GM06990 (cell line): ENCODE results near the gene OSBP2.

Experiments
- DNase-seq: peaks from one replicate; pipeline ENCODE4 v3.0.0-alpha.2; 2011; ENCODE audit not compliant: insufficient read length; ENCODE audit errors: extremely low read depth
- H3K27me3 ChIP-seq: replicated peaks from 2 replicates; pipeline ENCODE4 v1.6.0; 2011; ENCODE audit warnings: low read length; ENCODE audit not compliant: control insufficient read depth, insufficient read depth
- H3K36me3 ChIP-seq: 2 replicates; pipeline ENCODE4 v1.5.1; 2011; ENCODE audit warnings: low read length; ENCODE audit not compliant: control insufficient read depth, insufficient read depth
- H3K4me3 ChIP-seq: replicated peaks from 2 replicates; pipeline ENCODE4 v1.5.1; 2011; ENCODE audit warnings: low read depth, mild to moderate bottlenecking, control low read depth, low read length
- CTCF ChIP-seq: IDR thresholded peaks from 2 replicates; pipeline ENCODE4 v1.5.1; 2011; ENCODE audit warnings: low read length, control low read depth, mild to moderate bottlenecking, inconsistent platforms; ENCODE audit not compliant: insufficient read depth, poor library complexity, severe bottlenecking

Gene OSBP2

DNA sequence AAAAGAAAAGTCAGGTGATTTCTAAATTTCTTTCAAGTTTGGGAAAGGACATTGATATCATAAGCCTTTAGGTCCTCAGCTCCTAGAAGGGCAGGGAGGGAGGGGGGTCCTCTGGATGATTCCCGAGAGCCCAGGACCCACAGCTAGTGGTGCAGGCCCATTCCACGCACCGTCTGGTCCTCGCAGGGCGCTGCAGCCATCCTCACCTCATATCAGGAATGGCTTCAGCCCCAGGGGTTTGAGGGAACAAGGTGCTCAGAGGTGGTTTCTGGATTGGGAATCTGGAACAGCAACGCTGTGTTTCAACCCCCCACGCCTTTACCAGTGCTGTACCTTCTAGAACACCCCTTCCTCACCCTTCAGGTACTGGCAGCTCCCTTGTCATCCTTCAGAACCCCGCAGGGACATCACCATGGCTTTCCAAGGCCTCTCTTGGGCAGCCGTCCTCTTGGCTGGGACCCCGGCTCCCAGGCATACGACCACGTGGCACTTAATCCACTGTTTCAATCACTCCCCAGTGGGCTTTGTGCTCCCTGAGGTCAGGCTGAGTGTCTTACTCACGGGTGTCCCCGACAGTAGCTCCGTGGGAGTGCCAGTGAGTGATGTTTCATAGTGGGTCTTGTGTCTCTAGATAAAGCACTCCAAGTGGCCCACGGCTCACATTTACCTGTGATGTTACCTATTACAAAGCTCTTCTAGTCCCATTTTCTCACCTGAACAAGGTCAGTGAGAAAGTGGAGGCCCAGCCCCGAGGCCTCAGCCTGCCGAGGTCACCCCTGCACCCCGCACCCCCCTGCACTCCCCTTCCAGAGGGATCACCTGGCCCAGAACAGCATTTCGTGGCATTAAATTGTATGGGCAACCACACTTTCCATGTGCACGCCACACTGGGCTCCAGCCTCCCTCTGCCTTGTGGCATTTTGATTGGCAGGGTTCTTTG, 180.0 kb downstream of the OSBP2 start:
- DNase-seq = no peak
- H3K4me3 ChIP-seq = no peak overlapping the region
- no peak for TF ChIP-seq CTCF
- H3K27me3 ChIP-seq = no peaks in the 10 kb centered on the region; the same call in 1 of the 2 replicates
- H3K36me3 ChIP-seq = no peaks in the 10 kb centered on the region

DNA sequence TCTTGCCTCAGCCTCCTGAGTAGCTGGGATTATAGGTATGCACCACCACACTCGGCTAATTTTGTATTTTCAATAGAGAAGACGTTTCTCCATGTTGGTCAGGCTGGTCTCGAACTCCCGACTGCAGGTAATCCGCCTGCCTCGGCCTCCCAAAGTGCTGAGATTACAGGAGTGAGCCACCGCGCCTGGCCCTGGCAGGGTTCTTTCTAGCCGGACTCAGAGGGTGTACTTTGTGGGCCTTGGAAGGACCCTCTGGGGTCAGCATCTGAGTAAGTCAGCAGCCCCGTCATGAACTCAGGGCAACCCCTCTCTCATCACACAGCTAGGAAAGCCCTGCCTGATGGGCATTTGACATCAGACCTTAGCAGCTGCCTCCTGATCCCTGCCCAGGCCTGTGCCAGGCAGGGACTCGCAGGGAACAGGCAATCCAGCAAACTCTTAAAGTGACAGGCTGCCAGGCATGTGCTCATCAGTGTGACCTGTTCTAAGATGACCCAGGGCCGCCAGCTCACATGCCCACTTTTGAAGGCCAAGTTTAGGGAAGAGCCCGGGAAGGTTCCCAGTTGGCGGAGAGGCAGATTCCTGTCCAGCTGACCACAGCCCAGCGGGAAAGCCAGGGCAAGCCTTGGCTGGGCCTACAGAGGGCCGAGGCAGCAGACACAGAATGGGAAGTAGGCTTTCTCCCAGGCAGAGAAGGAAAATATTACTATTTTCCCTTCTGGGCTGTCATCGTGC, 181.0 kb downstream of the OSBP2 start:
- no peak overlapping the region for H3K4me3 ChIP-seq
- TF ChIP-seq CTCF = no peak
- no peaks in the 10 kb centered on the region; the same call in 1 of the 2 replicates for H3K27me3 ChIP-seq
- DNase-seq = no peak
- H3K36me3 ChIP-seq = no peaks in the 10 kb centered on the region

DNA sequence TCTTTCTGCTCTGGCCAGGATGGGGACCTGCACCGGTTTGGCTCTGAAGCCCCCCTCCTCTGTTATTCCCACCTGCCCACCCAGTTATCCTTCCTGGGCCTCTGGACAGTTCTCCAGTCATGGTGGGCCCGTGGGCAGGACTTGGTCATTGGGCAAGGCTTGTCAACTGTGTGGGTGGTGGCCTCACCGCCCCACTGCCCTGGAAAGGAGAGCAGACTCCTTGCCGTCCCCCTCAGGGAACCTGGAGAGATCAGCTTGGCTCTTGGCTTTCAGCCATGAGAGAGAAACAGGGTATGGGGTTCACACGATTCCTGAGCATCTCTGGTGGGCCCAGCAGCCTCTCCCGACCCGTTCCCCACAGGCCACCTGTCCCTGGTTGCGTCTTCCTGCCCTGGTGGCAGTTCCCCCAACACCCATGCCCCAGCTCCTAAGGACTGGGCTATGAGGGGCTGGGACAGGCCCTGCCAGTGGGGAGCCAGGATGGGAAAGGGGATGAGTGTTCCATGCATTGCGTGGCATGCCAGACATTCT, 181.6 kb downstream of the OSBP2 start:
- no peak for TF ChIP-seq CTCF
- no peak overlapping the region for H3K4me3 ChIP-seq
- H3K27me3 ChIP-seq = no peaks in the 10 kb centered on the region; the same call in 1 of the 2 replicates
- DNase-seq = no peak
- no peaks in the 10 kb centered on the region for H3K36me3 ChIP-seq

- no peak for DNase-seq
- no peak for TF ChIP-seq CTCF
- no peak overlapping the region for H3K4me3 ChIP-seq
These were observed 182.4 kb downstream of the OSBP2 start for GRCh38 chr22:30876915-30877553.

GRCh38 chr22:30877662-30878515, 183.2 kb downstream of the OSBP2 start:
- no peak for TF ChIP-seq CTCF
- no peak for DNase-seq
- Histone ChIP-seq H3K27me3 (no peaks in the 10 kb centered on the region), H3K4me3 (no peak overlapping the region), H3K36me3 (no peaks in the 10 kb centered on the region)

More at GRCh38 chr22:30876915-30877553, 182.4 kb downstream of the OSBP2 start:
- H3K27me3 ChIP-seq = no peaks in the 10 kb centered on the region
- no peaks in the 10 kb centered on the region for H3K36me3 ChIP-seq
